Measurements from ENCODE around the gene RPS21. TPM values are rescaled to one million over a fixed set of nuclear protein-coding genes. Genes with fewer than 3 reads are reported as not detected.

The RPS21 gene
- total RNA-seq, 1 experiment from 2014 or later, result 1,761 TPM

- no peaks in the 10 kb centered on the region for H3K27me3 ChIP-seq (ENCODE audit: control insufficient read depth, insufficient read depth, low read length)
- ATAC-seq (no peak), DNase-seq (ENCODE audit: low read depth, low spot score) (no peak)
- H3K36me3 ChIP-seq (ENCODE audit: control insufficient read depth, insufficient read depth, low read length), result no peaks in the 10 kb centered on the region
- H3K9me3 ChIP-seq (ENCODE audit: control insufficient read depth, insufficient read depth, low read depth, low read length), result no peaks in the 10 kb centered on the region
- no TSS peak for BruUV-seq (replicated peaks)
- CTCF ChIA-PET, result no interaction called here
- POLR2A ChIA-PET, result no interaction called here
- H3K4me1 ChIP-seq (ENCODE audit: control insufficient read depth, insufficient read depth, low read length), result peaks cover under 1% of the 10 kb centered on the region; the same call in 1 of the 2 replicates
- in situ Hi-C loops (cut with HindIII; ENCODE audit: low pct_unique_long_range_greater_than_20kb, low sequenced_read_pairs), result no loop called here
- intact Hi-C loops (cut with micrococcal nuclease; ENCODE audit: unreplicated experiment), result no loop called here
- no peak overlapping the region for H3K4me3 ChIP-seq (ENCODE audit: low read depth in 2 of 2, low read length in 2 of 2)
- TF ChIP-seq CTCF (IDR thresholded peaks at IDR 0.05) (no peak), SIN3A (IDR thresholded peaks at IDR 0.05; ENCODE audit: borderline replicate concordance, insufficient read depth, low read depth, low read length) (no peak), POLR2AphosphoS5 (IDR thresholded peaks at IDR 0.05; ENCODE audit: low read depth, low read length) (no peak), TCF7L2 (IDR thresholded peaks at IDR 0.05; ENCODE audit: low read depth, low read length) (no peak), REST (IDR thresholded peaks at IDR 0.05; ENCODE audit: insufficient read depth in 1 of 2, low read depth in 2 of 2, low read length in 1 of 2) (no peak)
- H3K27ac ChIP-seq (ENCODE audit: low read length), result no peak overlapping the region
Measured at GRCh38 chr20:62415354-62416111, 28.6 kb downstream of the RPS21 start.

GRCh38 chr20:62416651-62417637, 30.0 kb downstream of the RPS21 start:
- in situ Hi-C loops (cut with HindIII; ENCODE audit: low pct_unique_long_range_greater_than_20kb, low sequenced_read_pairs), result no loop called here
- TF ChIP-seq SIN3A (IDR thresholded peaks at IDR 0.05; ENCODE audit: borderline replicate concordance, insufficient read depth, low read depth, low read length) (no peak), REST (IDR thresholded peaks at IDR 0.05; ENCODE audit: insufficient read depth in 1 of 2, low read depth in 2 of 2, low read length in 1 of 2) (no peak), TCF7L2 (IDR thresholded peaks at IDR 0.05; ENCODE audit: low read depth, low read length) (no peak), POLR2AphosphoS5 (IDR thresholded peaks at IDR 0.05; ENCODE audit: low read depth, low read length) (no peak), CTCF (IDR thresholded peaks at IDR 0.05) (no peak)
- Histone ChIP-seq H3K27ac (ENCODE audit: low read length) (no peak overlapping the region), H3K9me3 (ENCODE audit: control insufficient read depth, insufficient read depth, low read depth, low read length) (no peaks in the 10 kb centered on the region), H3K36me3 (ENCODE audit: control insufficient read depth, insufficient read depth, low read length) (no peaks in the 10 kb centered on the region), H3K27me3 (ENCODE audit: control insufficient read depth, insufficient read depth, low read length) (no peaks in the 10 kb centered on the region), H3K4me3 (ENCODE audit: low read depth in 2 of 2, low read length in 2 of 2) (no peak overlapping the region), H3K4me1 (ENCODE audit: control insufficient read depth, insufficient read depth, low read length) (no peaks in the 10 kb centered on the region)
- BruUV-seq (replicated peaks), result no TSS peak
- ATAC-seq, result no peak
- POLR2A ChIA-PET, result no interaction called here
- DNase-seq (ENCODE audit: low read depth, low spot score), result no peak
- intact Hi-C loops (cut with micrococcal nuclease; ENCODE audit: unreplicated experiment), result no loop called here
- CTCF ChIA-PET, result interaction anchor here (0.7 kb wide), 1 partner anchor 25 kb away, joined by 3 read pairs; no protein-coding TSS in a partner anchor
